Measurements from ENCODE around the gene PDCD1LG2. TPM values are rescaled to one million over a fixed set of nuclear protein-coding genes. Genes with fewer than 3 reads are reported as not detected.

Gene PDCD1LG2
- polyA plus RNA-seq, 1 donor, result 0.13 TPM

GRCh38 chr9:5611321-5612184 is 101.2 kb downstream of the PDCD1LG2 start:
- no peak for DNase-seq

- no peak for DNase-seq
Measured at GRCh38 chr9:5612185-5612530, 101.8 kb downstream of the PDCD1LG2 start.

GRCh38 chr9:5614192-5614591 is 103.9 kb downstream of the PDCD1LG2 start:
- no peak for DNase-seq

GRCh38 chr9:5614985-5615384 is 104.7 kb downstream of the PDCD1LG2 start:
- DNase-seq, result no peak

- no peak for DNase-seq
Measured at GRCh38 chr9:5617749-5618148, 107.4 kb downstream of the PDCD1LG2 start.

- no peak for DNase-seq
Measured at GRCh38 chr9:5620494-5620893, 110.2 kb downstream of the PDCD1LG2 start.

Other genes with a start within 250 kb of the PDCD1LG2 start
- 2.1 TPM for gene RLN2, start 205.8 kb upstream of the PDCD1LG2 start, polyA plus RNA-seq (ENCODE audit: insufficient read length)
- gene RLN1, start 170.7 kb upstream of the PDCD1LG2 start, polyA plus RNA-seq (ENCODE audit: insufficient read length), result 0.52 TPM
- 33.4 TPM for gene PLGRKT, start 72.6 kb upstream of the PDCD1LG2 start, polyA plus RNA-seq (ENCODE audit: insufficient read length)
- 1.2 TPM for gene CD274, start 60.0 kb upstream of the PDCD1LG2 start, polyA plus RNA-seq (ENCODE audit: insufficient read length)
- 37.7 TPM for gene RIC1, start 118.6 kb downstream of the PDCD1LG2 start, polyA plus RNA-seq (ENCODE audit: insufficient read length)